PFSK-1 (cell line): ENCODE measurements around the gene PCDHGA1.
A peak's percentile ranks its signal among the peaks of the same experiment; 100 is the strongest.

Source experiments
- FOXP2 ChIP-seq: optimal IDR thresholded peaks from 2 replicates; pipeline ENCODE3; 2011; ENCODE audit warnings: borderline replicate concordance, control low read depth, inconsistent platforms; ENCODE audit not compliant: insufficient read depth; ENCODE audit errors: extremely low read length, extremely low read depth
- POLR2AphosphoS5 ChIP-seq: IDR thresholded peaks from 2 replicates; pipeline ENCODE4 v1.6.1; 2012; ENCODE audit warnings: low read depth, mild to moderate bottlenecking, control low read depth, low read length, moderate library complexity
- REST ChIP-seq, 2 experiments: IDR thresholded peaks; 2 replicates each; pipeline versions ENCODE4 v1.6.1 to v1.8.0; 2011 to 2012; ENCODE audit warnings: low read depth in 2 of 2, low read length in 2 of 2, control low read depth in 1 of 2, inconsistent platforms in 1 of 2, mild to moderate bottlenecking in 1 of 2, moderate library complexity in 1 of 2; ENCODE audit not compliant: insufficient read depth in 1 of 2
- SIN3A ChIP-seq: IDR thresholded peaks from 2 replicates; pipeline ENCODE4 v1.6.1; 2012; ENCODE audit warnings: mild to moderate bottlenecking, low read length, moderate library complexity, borderline replicate concordance; ENCODE audit not compliant: insufficient read depth
- TAF1 ChIP-seq: IDR thresholded peaks from 2 replicates; pipeline ENCODE4 v1.6.1; 2012; ENCODE audit warnings: low read length, control low read depth, borderline replicate concordance; ENCODE audit not compliant: insufficient read depth

The PCDHGA1 gene

GRCh38 chr5:141343242-141343952 is 13.1 kb downstream of the PCDHGA1 start, which contains the start of gene PCDHGA3:
PCDHGA3 (plus strand) TSS chr5:141343829; CDS start chr5:141344034, 205 bp downstream.
- TF ChIP-seq FOXP2 (no peak), TAF1 (no peak), REST (IDR thresholded peaks at IDR 0.05; ENCODE audit: insufficient read depth in 1 of 2, low read depth in 2 of 2, low read length in 2 of 2) (no peak), POLR2AphosphoS5 (no peak), SIN3A (no peak)

DNA sequence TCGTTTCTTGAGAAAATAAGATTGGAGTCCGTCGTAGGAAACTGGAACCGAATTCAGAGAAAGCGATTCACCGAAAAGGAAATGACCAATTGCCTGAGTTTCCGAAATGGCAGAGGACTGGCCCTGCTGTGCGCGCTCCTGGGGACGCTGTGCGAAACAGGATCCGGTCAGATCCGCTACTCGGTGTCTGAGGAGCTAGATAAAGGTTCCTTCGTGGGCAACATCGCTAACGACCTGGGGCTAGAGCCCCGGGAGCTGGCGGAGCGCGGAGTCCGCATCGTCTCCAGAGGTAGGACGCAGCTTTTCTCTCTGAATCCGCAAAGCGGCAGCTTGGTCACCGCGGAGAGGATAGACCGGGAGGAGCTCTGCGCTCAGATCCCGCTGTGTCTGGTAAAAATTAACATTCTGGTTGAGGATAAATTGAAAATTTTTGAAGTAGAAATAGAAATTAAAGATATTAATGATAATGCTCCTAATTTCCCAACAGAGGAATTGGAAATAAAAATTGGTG is 13.7 kb downstream of the PCDHGA1 start:
- TF ChIP-seq TAF1: no peak

DNA sequence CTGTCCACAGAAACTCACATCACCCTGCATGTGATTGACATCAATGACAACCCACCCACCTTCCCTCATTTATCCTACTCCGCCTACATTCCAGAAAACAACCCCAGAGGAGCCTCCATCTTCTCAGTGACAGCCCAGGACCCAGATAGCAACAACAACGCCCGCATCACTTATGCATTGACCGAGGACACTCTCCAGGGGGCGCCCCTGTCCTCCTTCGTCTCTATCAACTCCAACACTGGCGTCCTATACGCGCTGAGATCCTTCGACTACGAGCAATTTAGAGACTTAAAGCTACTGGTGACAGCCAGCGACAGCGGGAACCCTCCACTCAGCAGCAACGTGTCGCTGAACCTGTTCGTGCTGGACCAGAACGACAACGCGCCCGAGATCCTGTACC is 15.0 kb downstream of the PCDHGA1 start:
- TF ChIP-seq SIN3A (no peak), REST (IDR thresholded peaks at IDR 0.05; ENCODE audit: insufficient read depth in 1 of 2, low read depth in 2 of 2, low read length in 2 of 2) (no peak), TAF1 (no peak), FOXP2 (no peak), POLR2AphosphoS5 (no peak)

- TF ChIP-seq SIN3A (no peak), POLR2AphosphoS5 (peak; percentile 51; the same call in 1 of the 2 replicates), FOXP2 (no peak)
Measured at GRCh38 chr5:141349917-141350619, 19.8 kb downstream of the PCDHGA1 start, which contains the start of gene PCDHGB1. PCDHGB1 (plus strand) TSS chr5:141350099; CDS start chr5:141350261, 162 bp downstream.

GRCh38 chr5:141351591-141351990 is 21.3 kb downstream of the PCDHGA1 start:
- TF ChIP-seq POLR2AphosphoS5 (no peak), REST (IDR thresholded peaks at IDR 0.05; ENCODE audit: insufficient read depth in 1 of 2, low read depth in 2 of 2, low read length in 2 of 2) (no peak), TAF1 (no peak), FOXP2 (no peak), SIN3A (no peak)
